Thoracic aorta (tissue), 2 donors: ENCODE results near the gene SLC10A6. TPM values are rescaled to one million over a fixed set of nuclear protein-coding genes. Genes with fewer than 3 reads are reported as not detected.

Experiments used
- ATAC-seq: fragments of 150-250 bp; one replicate; pipeline ENCODE4 v1.8.0; 2017; ENCODE audit warnings: low read depth; ENCODE audit not compliant: insufficient number of reproducible peaks, low FRiP score
- DNase-seq: peaks from one replicate; pipeline ENCODE4 v3.0.0-alpha.2; 2020; ENCODE audit warnings: low spot score
- H3K27ac ChIP-seq, 2 donors: fragments of 200-600 bp; sonication (generic); 1 replicate in 1 of 2; 2 replicates in 1 of 2; pipeline ENCODE4 v1.5.1; 2016; ENCODE audit warnings: mild to moderate bottlenecking in 2 of 2, moderate library complexity in 2 of 2
- H3K27me3 ChIP-seq: fragments of 200-600 bp; sonication (generic); replicated peaks from 2 replicates; pipeline ENCODE4 v1.6.0; 2016; ENCODE audit warnings: mild to moderate bottlenecking; ENCODE audit not compliant: insufficient read depth
- H3K36me3 ChIP-seq: fragments of 200-600 bp; sonication (generic); one replicate; pipeline ENCODE4 v1.5.1; 2016
- H3K4me1 ChIP-seq, 2 donors: fragments of 200-600 bp; sonication (generic); 1 replicate in 1 of 2; 2 replicates in 1 of 2; pipeline versions ENCODE4 v1.5.1 to v1.6.0; 2016; ENCODE audit warnings: low read depth in 2 of 2, mild to moderate bottlenecking in 1 of 2; ENCODE audit not compliant: control insufficient read depth in 1 of 2
- H3K4me3 ChIP-seq: fragments of 200-600 bp; sonication (generic); 2 replicates; pipeline ENCODE4 v1.5.1; 2016; ENCODE audit warnings: mild to moderate bottlenecking
- H3K9me3 ChIP-seq: fragments of 200-600 bp; sonication (generic); 2 replicates; pipeline ENCODE4 v1.5.1; 2016
- total RNA-seq, 2 donors: library from RNA; depleted of rRNA; stranded (reverse); fragments of >200 nt; gene quantifications; one replicate each; pipeline versions ENCODE4 v1.1.0 to v1.2.3, GENCODE V29; 2016
- TF ChIP-seq, protein P1 (sequence below): fragments of 200-600 bp; sonication (generic); IDR thresholded peaks from one replicate; pipeline ENCODE4 v1.5.1; 2019; ENCODE audit warnings: antibody characterized with exemption

The SLC10A6 gene
- total RNA-seq, 2 donors from 2014 or later = 4.2 to 12.0 TPM

DNA sequence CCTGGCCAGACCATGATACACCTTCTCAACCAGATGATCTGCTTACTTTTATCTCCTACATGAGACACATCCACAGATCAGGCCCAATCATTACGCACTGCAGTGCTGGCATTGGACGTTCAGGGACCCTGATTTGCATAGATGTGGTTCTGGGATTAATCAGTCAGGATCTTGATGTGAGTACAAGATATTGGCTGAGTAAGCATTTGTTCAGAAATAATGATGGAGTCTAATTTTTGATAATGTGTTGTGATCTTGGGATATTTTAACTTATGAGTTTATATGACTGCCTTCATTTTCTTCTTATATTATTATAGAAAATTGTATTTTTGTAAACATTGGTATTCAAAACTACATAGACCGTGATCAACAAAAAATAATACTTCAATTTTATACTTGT lies 39.4 kb downstream of the SLC10A6 start:
- no peaks in the 10 kb centered on the region for H3K4me1 ChIP-seq
- ATAC-seq (no peak), DNase-seq (no peak)
- H3K36me3 ChIP-seq = peaks cover 13% of the 10 kb centered on the region
- no peak overlapping the region for H3K27ac ChIP-seq
- TF ChIP-seq, protein P1, sequence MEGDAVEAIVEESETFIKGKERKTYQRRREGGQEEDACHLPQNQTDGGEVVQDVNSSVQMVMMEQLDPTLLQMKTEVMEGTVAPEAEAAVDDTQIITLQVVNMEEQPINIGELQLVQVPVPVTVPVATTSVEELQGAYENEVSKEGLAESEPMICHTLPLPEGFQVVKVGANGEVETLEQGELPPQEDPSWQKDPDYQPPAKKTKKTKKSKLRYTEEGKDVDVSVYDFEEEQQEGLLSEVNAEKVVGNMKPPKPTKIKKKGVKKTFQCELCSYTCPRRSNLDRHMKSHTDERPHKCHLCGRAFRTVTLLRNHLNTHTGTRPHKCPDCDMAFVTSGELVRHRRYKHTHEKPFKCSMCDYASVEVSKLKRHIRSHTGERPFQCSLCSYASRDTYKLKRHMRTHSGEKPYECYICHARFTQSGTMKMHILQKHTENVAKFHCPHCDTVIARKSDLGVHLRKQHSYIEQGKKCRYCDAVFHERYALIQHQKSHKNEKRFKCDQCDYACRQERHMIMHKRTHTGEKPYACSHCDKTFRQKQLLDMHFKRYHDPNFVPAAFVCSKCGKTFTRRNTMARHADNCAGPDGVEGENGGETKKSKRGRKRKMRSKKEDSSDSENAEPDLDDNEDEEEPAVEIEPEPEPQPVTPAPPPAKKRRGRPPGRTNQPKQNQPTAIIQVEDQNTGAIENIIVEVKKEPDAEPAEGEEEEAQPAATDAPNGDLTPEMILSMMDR = no peak
- no peaks in the 10 kb centered on the region for H3K9me3 ChIP-seq
- no peaks in the 10 kb centered on the region for H3K27me3 ChIP-seq
- H3K4me3 ChIP-seq = no peak overlapping the region

- no peaks in the 10 kb centered on the region for H3K4me1 ChIP-seq
- ATAC-seq (no peak), DNase-seq (no peak)
- H3K36me3 ChIP-seq = peaks cover 3% of the 10 kb centered on the region
- H3K9me3 ChIP-seq = no peaks in the 10 kb centered on the region
- no peak overlapping the region for H3K27ac ChIP-seq
- no peak overlapping the region for H3K4me3 ChIP-seq
- no peaks in the 10 kb centered on the region for H3K27me3 ChIP-seq
- TF ChIP-seq, protein P1 = no peak
Measured at GRCh38 chr4:86791126-86791525, 58.1 kb downstream of the SLC10A6 start.

- Histone ChIP-seq H3K4me3 (no peak overlapping the region), H3K27ac (no peak overlapping the region), H3K9me3 (no peaks in the 10 kb centered on the region), H3K4me1 (no peaks in the 10 kb centered on the region), H3K27me3 (no peaks in the 10 kb centered on the region), H3K36me3 (peaks cover 3% of the 10 kb centered on the region)
- no peak for ATAC-seq
- no peak for DNase-seq
- TF ChIP-seq, protein P1 = no peak
Measured at GRCh38 chr4:86788826-86789225, 60.4 kb downstream of the SLC10A6 start.

DNA sequence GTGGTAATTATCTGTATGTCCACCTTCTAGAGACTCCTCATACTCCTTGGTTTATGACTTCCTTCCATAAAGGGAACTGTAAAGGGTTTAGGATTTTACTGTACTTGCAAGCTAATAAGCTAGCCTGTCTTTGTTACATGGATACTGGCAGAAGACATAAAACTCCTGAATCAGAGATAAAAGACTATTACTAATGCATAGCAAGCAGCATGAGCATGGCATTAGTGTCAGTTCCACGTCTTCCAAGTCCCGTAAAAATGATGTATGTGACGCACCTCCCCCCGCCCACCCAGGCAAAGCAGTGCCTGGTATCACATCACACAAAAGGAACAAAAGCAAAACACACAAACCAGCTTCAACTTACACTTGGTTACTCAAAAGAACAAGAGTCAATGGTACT lies 71.0 kb downstream of the SLC10A6 start:
- ATAC-seq (no peak), DNase-seq (no peak)
- H3K27me3 ChIP-seq = no peaks in the 10 kb centered on the region
- no peak overlapping the region for H3K4me3 ChIP-seq
- H3K27ac ChIP-seq = no peak overlapping the region
- TF ChIP-seq, protein P1 = no peak
- no peaks in the 10 kb centered on the region for H3K4me1 ChIP-seq
- peaks cover 4% of the 10 kb centered on the region for H3K36me3 ChIP-seq
- H3K9me3 ChIP-seq = no peaks in the 10 kb centered on the region

DNA sequence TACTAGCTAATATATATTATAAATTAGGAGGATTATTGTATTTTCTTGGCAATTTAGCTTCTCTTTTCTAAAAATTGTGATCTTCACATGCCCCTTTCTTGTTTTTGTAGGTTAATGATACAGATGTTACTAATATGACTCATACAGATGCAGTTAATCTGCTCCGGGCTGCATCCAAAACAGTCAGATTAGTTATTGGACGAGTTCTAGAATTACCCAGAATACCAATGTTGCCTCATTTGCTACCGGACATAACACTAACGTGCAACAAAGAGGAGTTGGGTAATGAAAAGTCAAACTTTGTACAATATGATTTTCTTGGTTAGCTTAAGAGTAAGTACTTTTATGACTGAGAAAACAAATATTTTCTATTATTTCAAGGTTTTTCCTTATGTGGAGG lies 74.1 kb downstream of the SLC10A6 start:
- Histone ChIP-seq H3K4me3 (no peak overlapping the region), H3K36me3 (peaks cover 3% of the 10 kb centered on the region)
- TF ChIP-seq, protein P1 = no peak

More for the DNA sequence above, 74.1 kb downstream of the SLC10A6 start:
- DNase-seq (no peak), ATAC-seq (no peak)
- Histone ChIP-seq H3K27me3 (no peaks in the 10 kb centered on the region), H3K27ac (no peak overlapping the region), H3K4me1 (no peaks in the 10 kb centered on the region), H3K9me3 (no peaks in the 10 kb centered on the region)

Other genes with a start within 250 kb of the SLC10A6 start
- gene C4orf36, start 43.0 kb upstream of the SLC10A6 start, total RNA-seq = not detected
- gene AFF1, start 85.6 kb upstream of the SLC10A6 start, total RNA-seq = 10 to 100 TPM; 51.9 to 93.2 TPM